ENCODE measurements around the gene BPIFB4.

The BPIFB4 gene

DNA sequence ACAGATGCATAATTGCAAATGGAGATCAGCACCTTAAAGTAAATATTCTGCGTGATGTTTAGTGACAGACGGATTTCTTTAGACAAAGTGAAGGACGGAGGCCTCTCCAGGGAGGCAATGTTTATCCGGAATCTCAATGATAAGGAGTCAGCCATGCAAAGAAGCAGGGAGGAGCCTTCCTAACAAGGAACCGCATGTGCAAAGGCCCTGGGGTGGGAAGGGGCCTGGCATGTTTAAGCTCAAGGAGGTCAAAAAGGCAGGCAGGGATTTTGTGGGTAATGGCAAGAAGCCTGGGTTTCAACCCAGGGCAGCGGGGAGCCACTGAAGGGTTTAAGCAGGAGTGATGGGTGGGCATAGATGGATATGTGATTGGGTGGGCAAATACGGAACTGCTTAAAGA, 25.1 kb upstream of the BPIFB4 start:
- H3K4me3 ChIP-seq (ENCODE audit: low read depth, low read length), result no peak overlapping the region
- TF ChIP-seq, protein P1, sequence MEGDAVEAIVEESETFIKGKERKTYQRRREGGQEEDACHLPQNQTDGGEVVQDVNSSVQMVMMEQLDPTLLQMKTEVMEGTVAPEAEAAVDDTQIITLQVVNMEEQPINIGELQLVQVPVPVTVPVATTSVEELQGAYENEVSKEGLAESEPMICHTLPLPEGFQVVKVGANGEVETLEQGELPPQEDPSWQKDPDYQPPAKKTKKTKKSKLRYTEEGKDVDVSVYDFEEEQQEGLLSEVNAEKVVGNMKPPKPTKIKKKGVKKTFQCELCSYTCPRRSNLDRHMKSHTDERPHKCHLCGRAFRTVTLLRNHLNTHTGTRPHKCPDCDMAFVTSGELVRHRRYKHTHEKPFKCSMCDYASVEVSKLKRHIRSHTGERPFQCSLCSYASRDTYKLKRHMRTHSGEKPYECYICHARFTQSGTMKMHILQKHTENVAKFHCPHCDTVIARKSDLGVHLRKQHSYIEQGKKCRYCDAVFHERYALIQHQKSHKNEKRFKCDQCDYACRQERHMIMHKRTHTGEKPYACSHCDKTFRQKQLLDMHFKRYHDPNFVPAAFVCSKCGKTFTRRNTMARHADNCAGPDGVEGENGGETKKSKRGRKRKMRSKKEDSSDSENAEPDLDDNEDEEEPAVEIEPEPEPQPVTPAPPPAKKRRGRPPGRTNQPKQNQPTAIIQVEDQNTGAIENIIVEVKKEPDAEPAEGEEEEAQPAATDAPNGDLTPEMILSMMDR (IDR thresholded peaks at IDR 0.05; ENCODE audit: low read depth, low read length), result no peak
- no peak for TF ChIP-seq MYC (IDR thresholded peaks at IDR 0.05; ENCODE audit: low read depth, low read length)
- TF ChIP-seq, protein P2, sequence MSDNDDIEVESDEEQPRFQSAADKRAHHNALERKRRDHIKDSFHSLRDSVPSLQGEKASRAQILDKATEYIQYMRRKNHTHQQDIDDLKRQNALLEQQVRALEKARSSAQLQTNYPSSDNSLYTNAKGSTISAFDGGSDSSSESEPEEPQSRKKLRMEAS (IDR thresholded peaks at IDR 0.05; ENCODE audit: low read depth, low read length), result no peak
- no peak for TF ChIP-seq POLR2A (IDR thresholded peaks at IDR 0.05; ENCODE audit: extremely low read depth, insufficient read length)

DNA sequence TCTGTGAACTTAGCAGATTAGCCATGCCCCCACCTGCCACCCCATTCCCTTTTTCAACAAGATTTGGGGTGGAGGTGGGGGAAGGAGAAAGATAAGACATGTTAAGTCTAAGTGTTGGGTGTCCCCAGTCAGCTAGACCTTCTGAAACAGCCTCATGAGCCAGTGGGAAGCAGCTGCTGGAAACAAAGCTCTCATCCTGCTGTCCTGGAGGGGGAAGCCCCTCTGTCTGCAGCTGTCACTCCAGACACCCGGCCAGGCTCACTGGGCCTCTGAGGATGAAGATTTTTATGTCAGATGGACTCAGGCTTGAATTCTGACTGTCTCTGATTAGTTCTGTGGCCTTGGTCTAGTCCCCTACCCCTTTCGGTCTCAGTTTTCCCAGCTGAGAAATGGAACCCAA, 24.7 kb upstream of the BPIFB4 start:
- TF ChIP-seq, protein P1 (IDR thresholded peaks at IDR 0.05; ENCODE audit: low read depth, low read length), result no peak
- TF ChIP-seq POLR2A (IDR thresholded peaks at IDR 0.05; ENCODE audit: extremely low read depth, insufficient read length) (no peak), MYC (IDR thresholded peaks at IDR 0.05; ENCODE audit: low read depth, low read length) (no peak)
- TF ChIP-seq, protein P2 (IDR thresholded peaks at IDR 0.05; ENCODE audit: low read depth, low read length), result no peak
- H3K4me3 ChIP-seq (ENCODE audit: low read depth, low read length), result no peak overlapping the region
- no peak for DNase-seq (ENCODE audit: low read depth)

More for the DNA sequence above, 25.1 kb upstream of the BPIFB4 start:
- DNase-seq (ENCODE audit: low read depth), result no peak

DNA sequence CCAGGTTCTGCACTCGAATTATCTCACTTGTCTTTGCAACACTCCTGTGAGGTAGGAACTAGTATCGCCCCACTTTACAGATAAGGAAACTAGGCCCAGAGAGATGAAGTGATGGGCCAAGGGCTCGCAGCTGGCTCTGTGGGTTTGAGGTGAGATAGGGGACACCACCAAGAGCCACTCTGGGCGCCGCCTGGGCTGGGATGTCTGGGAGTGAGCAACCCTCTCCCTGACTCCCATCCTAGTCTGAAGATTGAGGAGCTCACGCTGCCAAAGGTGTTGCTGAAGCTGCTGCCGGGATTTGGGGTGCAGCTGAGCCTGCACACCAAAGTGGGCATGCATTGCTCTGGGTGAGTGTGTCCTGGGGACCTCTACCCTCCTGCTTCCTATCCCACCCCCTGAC, 20.3 kb upstream of the BPIFB4 start:
- no peak for DNase-seq (ENCODE audit: low read depth)
- TF ChIP-seq, protein P1 (IDR thresholded peaks at IDR 0.05; ENCODE audit: low read depth, low read length), result no peak
- TF ChIP-seq MYC (IDR thresholded peaks at IDR 0.05; ENCODE audit: low read depth, low read length) (no peak), POLR2A (IDR thresholded peaks at IDR 0.05; ENCODE audit: extremely low read depth, insufficient read length) (no peak)
- TF ChIP-seq, protein P2 (IDR thresholded peaks at IDR 0.05; ENCODE audit: low read depth, low read length), result no peak
- H3K4me3 ChIP-seq (ENCODE audit: low read depth, low read length), result no peak overlapping the region

DNA sequence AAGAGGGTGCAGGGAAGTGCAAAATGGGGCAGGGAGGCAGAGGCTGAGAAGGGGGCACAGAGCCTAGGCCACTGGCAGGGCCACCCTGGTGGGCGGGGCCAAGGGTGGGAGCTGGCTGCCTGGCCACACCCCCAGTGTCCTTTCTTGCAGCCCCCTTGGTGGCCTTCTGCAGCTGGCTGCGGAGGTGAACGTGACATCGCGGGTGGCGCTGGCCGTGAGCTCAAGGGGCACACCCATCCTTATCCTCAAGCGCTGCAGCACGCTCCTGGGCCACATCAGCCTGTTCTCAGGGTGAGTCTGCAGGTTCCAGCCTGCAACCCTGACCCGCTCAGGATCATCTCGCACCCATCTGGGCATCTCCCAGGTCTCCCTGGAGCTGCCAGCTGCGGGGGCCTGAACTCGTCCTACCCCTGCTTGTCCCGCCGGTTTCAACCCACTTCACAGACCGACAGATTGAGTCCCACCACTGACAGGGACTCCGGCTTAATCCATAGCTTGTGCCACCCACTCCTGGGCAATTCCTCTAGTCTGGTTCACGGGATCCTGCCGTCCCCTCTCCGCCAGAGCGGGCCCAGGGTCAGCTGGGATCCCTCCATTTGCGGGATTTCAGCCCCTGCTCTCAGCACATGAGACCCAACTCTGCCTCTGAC, 19.6 kb upstream of the BPIFB4 start:
- no peak for DNase-seq (ENCODE audit: low read depth)
- no peak overlapping the region for H3K4me3 ChIP-seq (ENCODE audit: low read depth, low read length)
- TF ChIP-seq, protein P1 (IDR thresholded peaks at IDR 0.05; ENCODE audit: low read depth, low read length), result no peak
- TF ChIP-seq MYC (IDR thresholded peaks at IDR 0.05; ENCODE audit: low read depth, low read length), result no peak

DNA sequence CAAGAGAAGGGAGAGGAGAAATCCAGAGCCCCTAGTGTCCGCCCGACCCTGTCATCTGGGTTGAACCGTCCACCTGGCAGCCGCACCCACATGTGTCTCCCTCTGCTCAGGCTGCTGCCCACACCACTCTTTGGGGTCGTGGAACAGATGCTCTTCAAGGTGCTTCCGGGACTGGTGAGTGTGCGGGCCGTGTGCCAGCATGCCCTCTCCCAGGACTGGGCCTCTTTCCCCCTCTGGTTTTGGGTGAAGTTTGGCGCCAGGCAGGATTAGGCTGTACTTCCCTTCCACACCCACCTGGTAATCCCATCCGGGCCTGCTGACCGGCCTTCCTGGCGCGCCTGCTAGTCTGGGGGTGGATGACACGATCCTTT, 17.8 kb upstream of the BPIFB4 start:
- no peak overlapping the region for H3K4me3 ChIP-seq (ENCODE audit: low read depth, low read length)
- no peak for DNase-seq (ENCODE audit: low read depth)
- TF ChIP-seq, protein P2 (IDR thresholded peaks at IDR 0.05; ENCODE audit: low read depth, low read length), result no peak
- TF ChIP-seq POLR2A (IDR thresholded peaks at IDR 0.05; ENCODE audit: extremely low read depth, insufficient read length) (no peak), MYC (IDR thresholded peaks at IDR 0.05; ENCODE audit: low read depth, low read length) (no peak)
- TF ChIP-seq, protein P1 (IDR thresholded peaks at IDR 0.05; ENCODE audit: low read depth, low read length), result no peak
